A673 (cell line): ENCODE results near the gene VAMP5.

Experiments used
- EZH2 ChIP-seq: fragments of 200-600 bp; sonication (generic); IDR thresholded peaks from 2 replicates; pipeline ENCODE4 v1.6.1; 2017; ENCODE audit warnings: borderline replicate concordance, low read depth, mild to moderate bottlenecking, mixed read lengths, antibody characterized with exemption, low read length; ENCODE audit not compliant: poor library complexity, severe bottlenecking
- TF ChIP-seq, protein P1 (sequence below): fragments of 300-800, 200-600 bp; sonication (generic); conservative IDR thresholded peaks from 2 replicates; pipeline ENCODE4 v1.5.1; 2017; ENCODE audit warnings: low read depth, mild to moderate bottlenecking, antibody characterized with exemption, low read length, moderate library complexity, mixed read lengths

DNA sequence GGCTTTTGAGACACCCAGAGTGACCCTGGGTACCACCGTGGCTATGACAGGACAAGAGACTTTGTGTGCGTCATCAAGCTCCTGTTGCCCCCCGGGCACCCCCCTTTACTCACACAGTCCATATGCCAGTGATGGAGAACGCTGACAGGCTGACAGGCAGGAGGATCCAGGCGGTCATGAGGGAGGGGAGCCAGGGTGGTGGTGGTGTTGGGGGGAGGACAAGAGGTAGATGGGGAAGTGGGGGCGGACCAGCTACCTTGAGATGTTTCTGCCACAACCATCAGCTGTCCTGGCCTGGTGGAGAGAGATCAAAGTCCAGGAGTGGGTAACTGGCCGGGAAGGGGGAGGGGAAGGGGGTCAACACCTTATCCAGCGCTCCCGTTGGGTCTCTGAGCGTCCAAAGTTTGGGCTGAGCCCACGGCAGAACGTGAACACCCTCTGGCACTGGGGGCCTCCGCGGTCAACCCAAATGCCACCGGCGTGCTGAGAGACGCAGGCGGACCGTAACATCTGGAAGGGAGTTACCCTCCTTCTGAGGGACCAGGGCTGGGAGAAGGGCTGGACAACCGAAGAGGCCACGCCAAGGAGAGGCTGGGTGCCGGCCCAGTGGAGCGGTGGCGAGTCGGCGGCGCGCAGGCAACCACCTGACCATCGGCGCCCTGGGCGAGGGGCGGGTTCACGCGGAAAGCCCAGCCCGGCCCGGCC, 17.7 kb downstream of the VAMP5 start:
- TF ChIP-seq, protein P1, sequence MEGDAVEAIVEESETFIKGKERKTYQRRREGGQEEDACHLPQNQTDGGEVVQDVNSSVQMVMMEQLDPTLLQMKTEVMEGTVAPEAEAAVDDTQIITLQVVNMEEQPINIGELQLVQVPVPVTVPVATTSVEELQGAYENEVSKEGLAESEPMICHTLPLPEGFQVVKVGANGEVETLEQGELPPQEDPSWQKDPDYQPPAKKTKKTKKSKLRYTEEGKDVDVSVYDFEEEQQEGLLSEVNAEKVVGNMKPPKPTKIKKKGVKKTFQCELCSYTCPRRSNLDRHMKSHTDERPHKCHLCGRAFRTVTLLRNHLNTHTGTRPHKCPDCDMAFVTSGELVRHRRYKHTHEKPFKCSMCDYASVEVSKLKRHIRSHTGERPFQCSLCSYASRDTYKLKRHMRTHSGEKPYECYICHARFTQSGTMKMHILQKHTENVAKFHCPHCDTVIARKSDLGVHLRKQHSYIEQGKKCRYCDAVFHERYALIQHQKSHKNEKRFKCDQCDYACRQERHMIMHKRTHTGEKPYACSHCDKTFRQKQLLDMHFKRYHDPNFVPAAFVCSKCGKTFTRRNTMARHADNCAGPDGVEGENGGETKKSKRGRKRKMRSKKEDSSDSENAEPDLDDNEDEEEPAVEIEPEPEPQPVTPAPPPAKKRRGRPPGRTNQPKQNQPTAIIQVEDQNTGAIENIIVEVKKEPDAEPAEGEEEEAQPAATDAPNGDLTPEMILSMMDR, result no peak
- TF ChIP-seq EZH2, result no peak
